HEK293 (cell line): ENCODE data around the gene FCER2.

Source experiments
- HOXD13 ChIP-seq: sonication (generic); formaldehyde crosslinking; IDR thresholded peaks from 2 replicates; pipeline ENCODE4 v1.8.0; 2022; ENCODE audit warnings: missing genetic modification reagents, borderline replicate concordance
- KLF10 ChIP-seq: fragments of 450-650 bp; IDR thresholded peaks from 2 replicates; pipeline ENCODE4 v1.5.1; 2018; ENCODE audit warnings: missing biosample characterization, mild to moderate bottlenecking, missing genetic modification characterization
- PRDM2 ChIP-seq: fragments of 450-650 bp; formaldehyde crosslinking; IDR thresholded peaks from 2 replicates; pipeline ENCODE4 v1.5.1; 2016; ENCODE audit warnings: missing biosample characterization, missing genetic modification characterization, borderline replicate concordance
- SP2 ChIP-seq: fragments of 450-650 bp; formaldehyde crosslinking; IDR thresholded peaks from 2 replicates; pipeline ENCODE4 v1.5.1; 2016; ENCODE audit warnings: missing biosample characterization, missing genetic modification characterization
- ZBTB1 ChIP-seq: fragments of 450-650 bp; formaldehyde crosslinking; IDR thresholded peaks from 2 replicates; pipeline ENCODE4 v1.5.1; 2016; ENCODE audit warnings: missing biosample characterization, missing genetic modification characterization
- ZBTB10 ChIP-seq: fragments of 450-650 bp; formaldehyde crosslinking; IDR thresholded peaks from 2 replicates; pipeline ENCODE4 v1.5.1; 2016; ENCODE audit warnings: missing biosample characterization, missing genetic modification characterization
- ZNF121 ChIP-seq: fragments of 450-650 bp; formaldehyde crosslinking; IDR thresholded peaks from 2 replicates; pipeline ENCODE4 v1.5.1; 2016; ENCODE audit warnings: missing biosample characterization, missing genetic modification characterization
- ZNF140 ChIP-seq: fragments of 450-650 bp; formaldehyde crosslinking; IDR thresholded peaks from 2 replicates; pipeline ENCODE4 v1.5.1; 2016; ENCODE audit warnings: missing biosample characterization, missing genetic modification characterization
- ZNF18 ChIP-seq: fragments of 450-650 bp; formaldehyde crosslinking; IDR thresholded peaks from 2 replicates; pipeline ENCODE4 v1.5.1; 2016; ENCODE audit warnings: missing biosample characterization, missing genetic modification characterization
- ZNF211 ChIP-seq: fragments of 450-650 bp; formaldehyde crosslinking; IDR thresholded peaks from 2 replicates; pipeline ENCODE4 v1.5.1; 2016; ENCODE audit warnings: low read depth, missing biosample characterization, missing genetic modification characterization
- ZNF248 ChIP-seq: fragments of 450-650 bp; formaldehyde crosslinking; IDR thresholded peaks from 2 replicates; pipeline ENCODE4 v1.5.1; 2017; ENCODE audit warnings: missing biosample characterization, missing genetic modification characterization
- ZNF350 ChIP-seq: fragments of 450-650 bp; formaldehyde crosslinking; IDR thresholded peaks from 2 replicates; pipeline ENCODE4 v1.5.0; 2017; ENCODE audit warnings: missing biosample characterization, mild to moderate bottlenecking, missing genetic modification characterization
- ZNF394 ChIP-seq: fragments of 450-650 bp; formaldehyde crosslinking; IDR thresholded peaks from 2 replicates; pipeline ENCODE4 v1.5.1; 2016; ENCODE audit warnings: missing biosample characterization, missing genetic modification characterization, mild to moderate bottlenecking, moderate library complexity, borderline replicate concordance
- ZNF449 ChIP-seq: fragments of 450-650 bp; formaldehyde crosslinking; IDR thresholded peaks from 2 replicates; pipeline ENCODE4 v1.5.1; 2017; ENCODE audit warnings: missing biosample characterization, mild to moderate bottlenecking, missing genetic modification characterization, moderate library complexity
- ZNF514 ChIP-seq: fragments of 450-650 bp; formaldehyde crosslinking; IDR thresholded peaks from 2 replicates; pipeline ENCODE4 v1.5.1; 2016; ENCODE audit warnings: missing biosample characterization, missing genetic modification characterization
- ZNF558 ChIP-seq: fragments of 450-650 bp; formaldehyde crosslinking; IDR thresholded peaks from 2 replicates; pipeline ENCODE4 v1.5.1; 2016; ENCODE audit warnings: missing biosample characterization, missing genetic modification characterization
- ZNF596 ChIP-seq: fragments of 450-650 bp; IDR thresholded peaks from 2 replicates; pipeline ENCODE4 v1.5.0; 2018; ENCODE audit warnings: missing biosample characterization, mild to moderate bottlenecking, missing genetic modification characterization, moderate library complexity
- ZNF623 ChIP-seq: fragments of 450-650 bp; formaldehyde crosslinking; IDR thresholded peaks from 2 replicates; pipeline ENCODE4 v1.5.1; 2016; ENCODE audit warnings: missing biosample characterization, missing genetic modification characterization
- ZNF626 ChIP-seq: fragments of 450-650 bp; sonication (Bioruptor Pico); formaldehyde crosslinking; IDR thresholded peaks from 2 replicates; pipeline ENCODE4 v1.5.1; 2018; ENCODE audit warnings: missing biosample characterization, missing genetic modification characterization, inconsistent platforms
- ZNF830 ChIP-seq: fragments of 450-650 bp; IDR thresholded peaks from 2 replicates; pipeline ENCODE4 v1.5.0; 2018; ENCODE audit warnings: missing biosample characterization, missing genetic modification characterization, low read depth, mild to moderate bottlenecking, moderate library complexity
- ZSCAN30 ChIP-seq: fragments of 450-650 bp; IDR thresholded peaks from 2 replicates; pipeline ENCODE4 v1.5.1; 2018; ENCODE audit warnings: missing biosample characterization, mild to moderate bottlenecking, missing genetic modification characterization, moderate library complexity
- ZSCAN4 ChIP-seq: fragments of 450-650 bp; formaldehyde crosslinking; IDR thresholded peaks from 2 replicates; pipeline ENCODE4 v1.5.1; 2017; ENCODE audit warnings: missing biosample characterization, missing genetic modification characterization

Gene FCER2

GRCh38 chr19:7652061-7652641, 49.8 kb downstream of the FCER2 start (continued):
- TF ChIP-seq ZSCAN4 (tag by site-specific recombination) (no peak), ZNF121 (tag by site-specific recombination) (no peak), ZBTB10 (tag by site-specific recombination) (no peak; the same call in 1 of the 2 replicates), ZNF18 (peak; percentile 33; the same call in 1 of the 2 replicates), KLF10 (tag by site-specific recombination) (no peak), ZNF623 (no peak), ZNF558 (tag by site-specific recombination) (peak; percentile 54; the same call in 1 of the 2 replicates), ZNF626 (no peak), ZNF350 (no peak), ZNF140 (no peak), ZSCAN30 (tag by site-specific recombination) (peak; percentile 62; the same call in 1 of the 2 replicates), PRDM2 (tag by site-specific recombination) (no peak), ZNF248 (no peak), ZBTB1 (tag by site-specific recombination) (no peak), ZNF449 (tag by site-specific recombination) (no peak), ZNF830 (tag by site-specific recombination) (no peak), ZNF394 (tag by site-specific recombination) (peak; percentile 49; the same call in 1 of the 2 replicates), ZNF211 (tag by site-specific recombination) (no peak), ZNF596 (tag by site-specific recombination) (no peak), HOXD13 (CRISPR knock-in tag) (no peak), SP2 (tag by site-specific recombination) (no peak), ZNF514 (tag by site-specific recombination) (no peak)
